ENCODE results near the gene PCCA.

GRCh38 chr13:100483139-100483538 is 394.2 kb downstream of the PCCA start:
- TF ChIP-seq FOXM1 (IDR thresholded peaks at IDR 0.05; ENCODE audit: borderline replicate concordance) (no peak), FOXK2 (IDR thresholded peaks at IDR 0.05) (no peak), L3MBTL2 (conservative IDR thresholded peaks at IDR 0.05) (no peak), ELF4 (IDR thresholded peaks at IDR 0.05) (no peak), HDGF (IDR thresholded peaks at IDR 0.05; ENCODE audit: borderline replicate concordance) (no peak), ARNT (IDR thresholded peaks at IDR 0.05) (no peak), SUZ12 (IDR thresholded peaks at IDR 0.05) (no peak), ZNF384 (IDR thresholded peaks at IDR 0.05) (no peak), TARDBP (IDR thresholded peaks at IDR 0.05) (no peak), BHLHE40 (IDR thresholded peaks at IDR 0.05; ENCODE audit: borderline replicate concordance) (no peak), CTBP1 (IDR thresholded peaks at IDR 0.05; ENCODE audit: borderline replicate concordance) (no peak), SP1 (IDR thresholded peaks at IDR 0.05) (no peak), NFRKB (IDR thresholded peaks at IDR 0.05) (no peak), LEF1 (IDR thresholded peaks at IDR 0.05; ENCODE audit: borderline replicate concordance) (no peak)
